SK-N-MC (cell line): ENCODE measurements around the gene JAZF1.

Experiments used
- EZH2 ChIP-seq: fragments of 200-600 bp; sonication (generic); IDR thresholded peaks from one replicate; pipeline ENCODE4 v1.6.1; 2017; ENCODE audit warnings: antibody characterized with exemption
- POLR2AphosphoS5 ChIP-seq: IDR thresholded peaks from 2 replicates; pipeline ENCODE4 v1.6.1; 2012; ENCODE audit warnings: mild to moderate bottlenecking, low read depth, low read length, borderline replicate concordance

GRCh38 chr7:28036696-28037095 lies 143.9 kb downstream of the JAZF1 start:
- TF ChIP-seq POLR2AphosphoS5 (no peak), EZH2 (no peak)
